ENCODE data around the gene FGFR1OP2. TPM values are rescaled to one million over a fixed set of nuclear protein-coding genes. Genes with fewer than 3 reads are reported as not detected.
A peak's percentile ranks its signal among the peaks of the same experiment; 100 is the strongest.

The FGFR1OP2 gene
- total RNA-seq, 1 donor from 2014 or later = 39.2 TPM

- H3K27me3 Mint-ChIP-seq (ENCODE audit: low read depth, unreplicated experiment) = no peaks in the 10 kb centered on the region
Observed at GRCh38 chr12:26906024-26906423, 32.2 kb upstream of the FGFR1OP2 start.

GRCh38 chr12:26906704-26907103 lies 31.6 kb upstream of the FGFR1OP2 start:
- Histone ChIP-seq H3K4me2 (ENCODE audit: low read length) (no peak overlapping the region), H3K4me1 (ENCODE audit: insufficient read depth, low read length) (no peaks in the 10 kb centered on the region), H2AFZ (ENCODE audit: low read depth, low read length) (no peak overlapping the region), H3K9me3 (ENCODE audit: insufficient read depth, low read depth, low read length) (no peaks in the 10 kb centered on the region), H3K9ac (ENCODE audit: low read length) (no peak overlapping the region), H3K79me2 (ENCODE audit: insufficient read depth, low read length) (no peaks in the 10 kb centered on the region), H4K20me1 (ENCODE audit: insufficient read depth, low read length) (peaks cover 4% of the 10 kb centered on the region), H3K27ac (ENCODE audit: low read depth, low read length) (no peak overlapping the region), H3K4me3 (ENCODE audit: insufficient read depth, low read depth, low read length) (no peak overlapping the region), H3K27me3 (ENCODE audit: insufficient read depth, low read length) (no peaks in the 10 kb centered on the region), H3K36me3 (ENCODE audit: insufficient read depth, low read length) (peaks cover 41% of the 10 kb centered on the region)
- no peak for FAIRE-seq
- DNase-seq (ENCODE audit: low read depth) = no peak
- H3K9me3 Mint-ChIP-seq (ENCODE audit: unreplicated experiment) = peaks cover 8% of the 10 kb centered on the region
- peaks cover 23% of the 10 kb centered on the region for H3K36me3 Mint-ChIP-seq (ENCODE audit: low read depth, unreplicated experiment)
- no peak for TF ChIP-seq EZH2 (IDR thresholded peaks at IDR 0.05; ENCODE audit: insufficient read depth, low read length)
- TF ChIP-seq, protein P1, sequence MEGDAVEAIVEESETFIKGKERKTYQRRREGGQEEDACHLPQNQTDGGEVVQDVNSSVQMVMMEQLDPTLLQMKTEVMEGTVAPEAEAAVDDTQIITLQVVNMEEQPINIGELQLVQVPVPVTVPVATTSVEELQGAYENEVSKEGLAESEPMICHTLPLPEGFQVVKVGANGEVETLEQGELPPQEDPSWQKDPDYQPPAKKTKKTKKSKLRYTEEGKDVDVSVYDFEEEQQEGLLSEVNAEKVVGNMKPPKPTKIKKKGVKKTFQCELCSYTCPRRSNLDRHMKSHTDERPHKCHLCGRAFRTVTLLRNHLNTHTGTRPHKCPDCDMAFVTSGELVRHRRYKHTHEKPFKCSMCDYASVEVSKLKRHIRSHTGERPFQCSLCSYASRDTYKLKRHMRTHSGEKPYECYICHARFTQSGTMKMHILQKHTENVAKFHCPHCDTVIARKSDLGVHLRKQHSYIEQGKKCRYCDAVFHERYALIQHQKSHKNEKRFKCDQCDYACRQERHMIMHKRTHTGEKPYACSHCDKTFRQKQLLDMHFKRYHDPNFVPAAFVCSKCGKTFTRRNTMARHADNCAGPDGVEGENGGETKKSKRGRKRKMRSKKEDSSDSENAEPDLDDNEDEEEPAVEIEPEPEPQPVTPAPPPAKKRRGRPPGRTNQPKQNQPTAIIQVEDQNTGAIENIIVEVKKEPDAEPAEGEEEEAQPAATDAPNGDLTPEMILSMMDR (IDR thresholded peaks at IDR 0.05; ENCODE audit: insufficient read depth, low read depth, low read length) = no peak
- no peaks in the 10 kb centered on the region for H3K27me3 Mint-ChIP-seq (ENCODE audit: low read depth, unreplicated experiment)
- H3K4me3 Mint-ChIP-seq (ENCODE audit: unreplicated experiment) = no peak overlapping the region
- H3K27ac Mint-ChIP-seq (ENCODE audit: unreplicated experiment) = no peak overlapping the region
- no peaks in the 10 kb centered on the region for H3K4me1 Mint-ChIP-seq (ENCODE audit: low read depth, unreplicated experiment)

More at GRCh38 chr12:26906024-26906423, 32.2 kb upstream of the FGFR1OP2 start:
- DNase-seq (ENCODE audit: low read depth) (no peak), FAIRE-seq (no peak)
- Histone ChIP-seq H3K9ac (ENCODE audit: low read length) (no peak overlapping the region), H3K79me2 (ENCODE audit: insufficient read depth, low read length) (no peaks in the 10 kb centered on the region), H2AFZ (ENCODE audit: low read depth, low read length) (no peak overlapping the region), H3K27ac (ENCODE audit: low read depth, low read length) (no peak overlapping the region), H3K4me1 (ENCODE audit: insufficient read depth, low read length) (no peaks in the 10 kb centered on the region), H3K27me3 (ENCODE audit: insufficient read depth, low read length) (no peaks in the 10 kb centered on the region), H3K4me3 (ENCODE audit: insufficient read depth, low read depth, low read length) (no peak overlapping the region), H4K20me1 (ENCODE audit: insufficient read depth, low read length) (peaks cover 4% of the 10 kb centered on the region), H3K4me2 (ENCODE audit: low read length) (no peak overlapping the region), H3K9me3 (ENCODE audit: insufficient read depth, low read depth, low read length) (no peaks in the 10 kb centered on the region), H3K36me3 (ENCODE audit: insufficient read depth, low read length) (peaks cover 38% of the 10 kb centered on the region)
- no peak for TF ChIP-seq EZH2 (IDR thresholded peaks at IDR 0.05; ENCODE audit: insufficient read depth, low read length)
- TF ChIP-seq, protein P1 (IDR thresholded peaks at IDR 0.05; ENCODE audit: insufficient read depth, low read depth, low read length) = no peak
- Mint-ChIP-seq H3K4me1 (ENCODE audit: low read depth, unreplicated experiment) (no peaks in the 10 kb centered on the region), H3K9me3 (ENCODE audit: unreplicated experiment) (peaks cover 8% of the 10 kb centered on the region), H3K4me3 (ENCODE audit: unreplicated experiment) (no peak overlapping the region), H3K27ac (ENCODE audit: unreplicated experiment) (no peak overlapping the region), H3K36me3 (ENCODE audit: low read depth, unreplicated experiment) (peaks cover 27% of the 10 kb centered on the region)

DNA sequence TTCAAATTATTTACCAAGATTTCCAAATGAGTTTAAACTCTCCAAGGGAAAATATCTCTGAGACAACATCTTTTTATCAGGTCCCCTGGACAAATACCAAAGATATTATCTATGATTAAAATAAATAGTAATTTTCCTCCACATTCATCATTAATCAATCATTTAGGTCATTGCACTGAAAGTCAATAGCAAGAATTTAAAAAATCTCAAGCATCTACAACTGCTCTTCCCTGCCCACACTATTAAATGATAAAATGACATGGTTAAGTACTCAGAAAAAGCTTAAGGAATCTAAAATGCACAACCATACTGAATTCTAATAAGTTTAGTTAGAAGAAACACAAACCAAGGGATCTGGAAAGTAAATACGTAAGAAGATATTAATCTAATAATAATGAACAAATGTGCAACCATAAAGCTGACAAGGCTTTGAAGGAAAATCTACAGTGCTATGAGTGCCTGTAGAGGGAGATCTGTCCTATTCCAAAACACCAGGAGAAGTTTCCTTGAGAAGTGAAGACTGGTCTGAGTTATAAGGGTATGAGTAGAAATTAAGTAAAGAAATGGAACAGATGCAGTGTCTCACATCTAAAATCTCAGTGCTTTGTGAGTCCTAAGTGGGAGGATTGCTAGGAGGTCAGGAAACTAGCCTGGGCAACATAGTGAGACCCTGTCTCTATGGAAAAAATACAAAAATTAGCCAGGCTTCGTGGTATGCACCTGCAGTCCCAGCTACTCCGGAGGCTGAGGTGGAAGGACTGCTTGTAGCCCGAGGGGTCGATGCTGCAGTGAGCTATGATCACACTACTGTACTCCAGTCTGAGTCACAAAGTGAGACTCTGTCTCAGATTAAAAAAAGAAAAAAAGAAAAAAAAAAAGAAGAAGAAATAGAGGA lies 19.7 kb upstream of the FGFR1OP2 start:
- H3K36me3 ChIP-seq (ENCODE audit: insufficient read depth, low read length) = peaks cover 26% of the 10 kb centered on the region
- no peaks in the 10 kb centered on the region for H3K4me1 ChIP-seq (ENCODE audit: insufficient read depth, low read length)
- no peak overlapping the region for H3K4me2 ChIP-seq (ENCODE audit: low read length)
- H3K9me3 Mint-ChIP-seq (ENCODE audit: unreplicated experiment) = no peaks in the 10 kb centered on the region
- no peaks in the 10 kb centered on the region for H3K27me3 Mint-ChIP-seq (ENCODE audit: low read depth, unreplicated experiment)
- DNase-seq (ENCODE audit: low read depth) (peak; percentile 26), FAIRE-seq (no peak)
- no peak overlapping the region for H3K4me3 ChIP-seq (ENCODE audit: insufficient read depth, low read depth, low read length)
- H2AFZ ChIP-seq (ENCODE audit: low read depth, low read length) = no peak overlapping the region
- H3K27ac Mint-ChIP-seq (ENCODE audit: unreplicated experiment) = peak overlapping the region; percentile 43
- H3K79me2 ChIP-seq (ENCODE audit: insufficient read depth, low read length) = no peaks in the 10 kb centered on the region
- H3K9me3 ChIP-seq (ENCODE audit: insufficient read depth, low read depth, low read length) = no peaks in the 10 kb centered on the region
- no peak overlapping the region for H3K27ac ChIP-seq (ENCODE audit: low read depth, low read length)
- H3K27me3 ChIP-seq (ENCODE audit: insufficient read depth, low read length) = no peaks in the 10 kb centered on the region
- no peak for TF ChIP-seq EZH2 (IDR thresholded peaks at IDR 0.05; ENCODE audit: insufficient read depth, low read length)
- TF ChIP-seq, protein P1 (IDR thresholded peaks at IDR 0.05; ENCODE audit: insufficient read depth, low read depth, low read length) = no peak
- peaks cover 2% of the 10 kb centered on the region for H3K36me3 Mint-ChIP-seq (ENCODE audit: low read depth, unreplicated experiment)
- H3K4me3 Mint-ChIP-seq (ENCODE audit: unreplicated experiment) = no peak overlapping the region
- H4K20me1 ChIP-seq (ENCODE audit: insufficient read depth, low read length) = no peaks in the 10 kb centered on the region
- H3K4me1 Mint-ChIP-seq (ENCODE audit: low read depth, unreplicated experiment) = peaks cover 14% of the 10 kb centered on the region
- no peak overlapping the region for H3K9ac ChIP-seq (ENCODE audit: low read length)

All from astrocyte (in vitro differentiated cells and primary cell).